ENCODE measurements around the gene OR11A1. TPM values are rescaled to one million over a fixed set of nuclear protein-coding genes. Genes with fewer than 3 reads are reported as not detected.
A peak's percentile ranks its signal among the peaks of the same experiment; 100 is the strongest.

The OR11A1 gene
- total RNA-seq, 1 donor from 2014 or later = not detected

GRCh38 chr6:29504961-29505360 is 48.1 kb upstream of the OR11A1 start:
- Mint-ChIP-seq H3K4me3 (ENCODE audit: unreplicated experiment) (no peak overlapping the region), H3K36me3 (ENCODE audit: low read depth, unreplicated experiment) (peaks cover 2% of the 10 kb centered on the region), H3K4me1 (ENCODE audit: low read depth, unreplicated experiment) (peaks cover 13% of the 10 kb centered on the region), H3K27ac (ENCODE audit: unreplicated experiment) (no peak overlapping the region), H3K27me3 (ENCODE audit: low read depth, unreplicated experiment) (peaks cover 10% of the 10 kb centered on the region), H3K9me3 (ENCODE audit: unreplicated experiment) (peaks cover 6% of the 10 kb centered on the region)
- no peak overlapping the region for H3K27ac ChIP-seq (ENCODE audit: low read depth, low read length)
- no peaks in the 10 kb centered on the region for H4K20me1 ChIP-seq (ENCODE audit: insufficient read depth, low read length)
- FAIRE-seq (no peak), DNase-seq (ENCODE audit: low read depth) (no peak)
- H3K9ac ChIP-seq (ENCODE audit: low read length) = no peak overlapping the region
- H3K4me2 ChIP-seq (ENCODE audit: low read length) = no peak overlapping the region
- TF ChIP-seq EZH2 (IDR thresholded peaks at IDR 0.05; ENCODE audit: insufficient read depth, low read length) (no peak), CTCF (IDR thresholded peaks at IDR 0.05; ENCODE audit: insufficient read depth, low read depth, low read length) (no peak)
- H3K4me1 ChIP-seq (ENCODE audit: insufficient read depth, low read length) = peaks cover 12% of the 10 kb centered on the region
- H3K36me3 ChIP-seq (ENCODE audit: insufficient read depth, low read length) = no peaks in the 10 kb centered on the region
- no peak overlapping the region for H2AFZ ChIP-seq (ENCODE audit: low read depth, low read length)
- H3K27me3 ChIP-seq (ENCODE audit: insufficient read depth, low read length) = no peaks in the 10 kb centered on the region
- peaks cover 6% of the 10 kb centered on the region for H3K9me3 ChIP-seq (ENCODE audit: insufficient read depth, low read depth, low read length)
- H3K79me2 ChIP-seq (ENCODE audit: insufficient read depth, low read length) = no peaks in the 10 kb centered on the region
- no peak overlapping the region for H3K4me3 ChIP-seq (ENCODE audit: insufficient read depth, low read depth, low read length)

GRCh38 chr6:29502597-29502996 is 45.7 kb upstream of the OR11A1 start:
- Histone ChIP-seq H3K9me3 (ENCODE audit: insufficient read depth, low read depth, low read length) (no peaks in the 10 kb centered on the region), H3K4me1 (ENCODE audit: insufficient read depth, low read length) (peaks cover 12% of the 10 kb centered on the region), H3K36me3 (ENCODE audit: insufficient read depth, low read length) (no peaks in the 10 kb centered on the region), H4K20me1 (ENCODE audit: insufficient read depth, low read length) (no peaks in the 10 kb centered on the region), H3K9ac (ENCODE audit: low read length) (peak overlapping the region; percentile 74), H3K4me3 (ENCODE audit: insufficient read depth, low read depth, low read length) (no peak overlapping the region), H2AFZ (ENCODE audit: low read depth, low read length) (no peak overlapping the region), H3K27me3 (ENCODE audit: insufficient read depth, low read length) (no peaks in the 10 kb centered on the region), H3K27ac (ENCODE audit: low read depth, low read length) (peak overlapping the region; percentile 78), H3K79me2 (ENCODE audit: insufficient read depth, low read length) (no peaks in the 10 kb centered on the region), H3K4me2 (ENCODE audit: low read length) (peak overlapping the region; percentile 43)
- H3K27me3 Mint-ChIP-seq (ENCODE audit: low read depth, unreplicated experiment) = peaks cover 7% of the 10 kb centered on the region
- DNase-seq (ENCODE audit: low read depth) (no peak), FAIRE-seq (no peak)
- no peak overlapping the region for H3K4me3 Mint-ChIP-seq (ENCODE audit: unreplicated experiment)
- peaks cover 2% of the 10 kb centered on the region for H3K36me3 Mint-ChIP-seq (ENCODE audit: low read depth, unreplicated experiment)
- H3K9me3 Mint-ChIP-seq (ENCODE audit: unreplicated experiment) = peaks cover 6% of the 10 kb centered on the region
- H3K27ac Mint-ChIP-seq (ENCODE audit: unreplicated experiment) = peak overlapping the region; percentile 76
- no peak for TF ChIP-seq EZH2 (IDR thresholded peaks at IDR 0.05; ENCODE audit: insufficient read depth, low read length)
- TF ChIP-seq CTCF (IDR thresholded peaks at IDR 0.05; ENCODE audit: insufficient read depth, low read depth, low read length) = no peak
- H3K4me1 Mint-ChIP-seq (ENCODE audit: low read depth, unreplicated experiment) = peaks cover 13% of the 10 kb centered on the region

- Histone ChIP-seq H3K4me1 (ENCODE audit: insufficient read depth, low read length) (peaks cover 12% of the 10 kb centered on the region), H3K36me3 (ENCODE audit: insufficient read depth, low read length) (no peaks in the 10 kb centered on the region), H3K9ac (ENCODE audit: low read length) (peak overlapping the region; percentile 74), H4K20me1 (ENCODE audit: insufficient read depth, low read length) (no peaks in the 10 kb centered on the region), H3K79me2 (ENCODE audit: insufficient read depth, low read length) (no peaks in the 10 kb centered on the region), H3K27ac (ENCODE audit: low read depth, low read length) (peak overlapping the region; percentile 78), H2AFZ (ENCODE audit: low read depth, low read length) (no peak overlapping the region), H3K27me3 (ENCODE audit: insufficient read depth, low read length) (no peaks in the 10 kb centered on the region), H3K4me2 (ENCODE audit: low read length) (peak overlapping the region; percentile 43), H3K9me3 (ENCODE audit: insufficient read depth, low read depth, low read length) (no peaks in the 10 kb centered on the region), H3K4me3 (ENCODE audit: insufficient read depth, low read depth, low read length) (no peak overlapping the region)
- H3K4me3 Mint-ChIP-seq (ENCODE audit: unreplicated experiment) = no peak overlapping the region
- H3K27ac Mint-ChIP-seq (ENCODE audit: unreplicated experiment) = peak overlapping the region; percentile 76
- FAIRE-seq (no peak), DNase-seq (ENCODE audit: low read depth) (no peak)
- H3K9me3 Mint-ChIP-seq (ENCODE audit: unreplicated experiment) = peaks cover 6% of the 10 kb centered on the region
- peaks cover 4% of the 10 kb centered on the region for H3K27me3 Mint-ChIP-seq (ENCODE audit: low read depth, unreplicated experiment)
- H3K4me1 Mint-ChIP-seq (ENCODE audit: low read depth, unreplicated experiment) = peaks cover 13% of the 10 kb centered on the region
- TF ChIP-seq CTCF (IDR thresholded peaks at IDR 0.05; ENCODE audit: insufficient read depth, low read depth, low read length) = no peak
- no peak for TF ChIP-seq EZH2 (IDR thresholded peaks at IDR 0.05; ENCODE audit: insufficient read depth, low read length)
- peaks cover 2% of the 10 kb centered on the region for H3K36me3 Mint-ChIP-seq (ENCODE audit: low read depth, unreplicated experiment)
These were observed 45.3 kb upstream of the OR11A1 start for GRCh38 chr6:29502181-29502580.

Measured in astrocyte (in vitro differentiated cells and primary cell).